Activated effector memory CD4-positive, alpha-beta T cell treated with anti-CD3 and anti-CD28 coated beads, Interleukin-2, amount 50 U/mL, for 16 hours (primary cell): ENCODE results near the gene REG1A.

Experiments
- DNase-seq: peaks from one replicate; pipeline ENCODE4 v3.0.0-alpha.2; 2020

Gene REG1A, protein sequence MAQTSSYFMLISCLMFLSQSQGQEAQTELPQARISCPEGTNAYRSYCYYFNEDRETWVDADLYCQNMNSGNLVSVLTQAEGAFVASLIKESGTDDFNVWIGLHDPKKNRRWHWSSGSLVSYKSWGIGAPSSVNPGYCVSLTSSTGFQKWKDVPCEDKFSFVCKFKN

DNA sequence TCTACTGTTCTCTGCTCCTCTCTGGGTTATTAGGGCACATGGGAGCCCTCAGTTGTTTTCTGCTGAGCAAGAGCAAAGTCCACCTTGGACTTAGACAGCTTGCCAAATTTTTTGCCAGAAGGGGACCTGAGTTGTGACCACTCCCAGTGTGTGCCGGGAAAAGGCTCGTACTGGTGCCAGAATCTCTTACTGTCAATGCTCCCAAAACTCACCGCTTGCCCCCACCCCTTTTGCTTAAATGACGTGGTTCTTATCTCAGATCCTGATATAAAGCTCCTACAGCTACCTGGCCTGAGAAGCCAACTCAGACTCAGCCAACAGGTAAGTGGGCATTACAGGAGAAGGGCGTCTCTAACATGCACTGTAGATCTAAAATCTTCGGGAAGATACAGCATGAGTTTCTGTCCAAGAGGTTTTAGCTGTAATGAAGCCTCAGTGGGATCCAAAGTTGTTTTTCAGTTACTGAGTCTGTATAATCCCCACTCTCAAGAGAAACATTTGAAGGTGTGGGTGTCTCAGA lies at the start of gene REG1A:
Gene REG1A, plus strand, starts transcription at position 295 of the 520 bp plus-strand sequence. CDS start 374 bp downstream, outside the sequence.
- DNase-seq, result no peak

GRCh38 chr2:79071078-79071477 lies 49.2 kb upstream of the REG1A start:
- DNase-seq, result no peak

- no peak for DNase-seq
Measured at GRCh38 chr2:79082987-79083386, 37.3 kb upstream of the REG1A start.

DNA sequence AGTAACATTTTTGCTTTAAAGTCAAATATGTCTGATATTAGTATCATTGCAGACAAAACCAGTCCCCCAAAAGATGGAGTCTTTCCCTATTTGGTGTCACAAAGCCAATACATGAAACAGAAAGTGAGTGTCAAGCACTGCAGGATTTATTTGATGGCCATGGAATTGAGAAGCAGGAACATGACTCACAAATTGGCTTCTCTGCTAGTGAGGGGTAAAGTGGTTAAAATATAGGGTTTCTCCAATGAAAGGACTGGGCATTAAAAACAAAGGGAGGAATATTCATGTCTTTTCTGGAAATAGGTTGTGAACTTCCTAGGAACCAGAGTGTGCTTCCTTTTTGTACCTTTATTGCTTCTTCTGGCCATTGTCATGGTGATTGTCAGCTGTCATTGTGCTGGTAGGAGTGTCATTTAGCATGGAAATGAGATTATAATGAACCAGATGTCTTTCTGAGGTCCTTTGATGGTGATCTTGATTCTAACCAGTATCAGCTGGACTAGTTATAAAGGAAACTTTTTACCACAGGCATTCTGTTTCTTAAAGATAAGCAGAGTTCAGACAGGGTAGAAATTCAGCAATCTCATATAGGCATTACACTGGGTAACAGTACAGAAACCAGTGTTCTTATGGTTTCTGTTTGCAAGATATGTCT lies 36.6 kb upstream of the REG1A start:
- DNase-seq, result no peak

- DNase-seq, result no peak
Measured at GRCh38 chr2:79084495-79085135, 35.7 kb upstream of the REG1A start.

DNA sequence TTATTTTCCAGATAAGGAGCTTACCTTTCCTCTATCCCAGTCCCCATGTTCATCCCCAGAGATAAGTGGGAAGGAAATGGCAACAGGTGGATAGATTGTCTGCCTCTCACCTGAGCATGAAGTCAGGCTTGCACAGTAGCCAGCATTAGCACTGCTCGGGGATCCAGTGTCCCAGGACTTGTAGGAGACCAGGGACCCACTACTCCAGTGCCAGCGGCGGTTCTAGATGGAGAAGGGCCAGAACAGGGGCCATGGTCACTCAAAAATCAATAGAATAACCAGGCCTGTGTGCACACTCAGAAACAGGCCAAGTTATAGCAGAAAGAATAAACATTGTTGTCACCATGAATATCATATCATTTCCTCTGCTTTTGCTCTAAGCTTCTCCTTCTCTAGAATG lies 34.9 kb upstream of the REG1A start:
- no peak for DNase-seq

GRCh38 chr2:79086255-79086654 lies 34.0 kb upstream of the REG1A start:
- no peak for DNase-seq

- DNase-seq, result no peak
Measured at GRCh38 chr2:79087785-79088364, 32.4 kb upstream of the REG1A start, which contains the start of gene REG1B. Gene REG1B (minus strand): TSS chr2:79087993. CDS start chr2:79087612, 381 bp downstream.

- DNase-seq, result no peak
Measured at GRCh38 chr2:79090693-79091092, 29.6 kb upstream of the REG1A start.

- DNase-seq, result no peak
Measured at GRCh38 chr2:79097843-79098242, 22.4 kb upstream of the REG1A start.

DNA sequence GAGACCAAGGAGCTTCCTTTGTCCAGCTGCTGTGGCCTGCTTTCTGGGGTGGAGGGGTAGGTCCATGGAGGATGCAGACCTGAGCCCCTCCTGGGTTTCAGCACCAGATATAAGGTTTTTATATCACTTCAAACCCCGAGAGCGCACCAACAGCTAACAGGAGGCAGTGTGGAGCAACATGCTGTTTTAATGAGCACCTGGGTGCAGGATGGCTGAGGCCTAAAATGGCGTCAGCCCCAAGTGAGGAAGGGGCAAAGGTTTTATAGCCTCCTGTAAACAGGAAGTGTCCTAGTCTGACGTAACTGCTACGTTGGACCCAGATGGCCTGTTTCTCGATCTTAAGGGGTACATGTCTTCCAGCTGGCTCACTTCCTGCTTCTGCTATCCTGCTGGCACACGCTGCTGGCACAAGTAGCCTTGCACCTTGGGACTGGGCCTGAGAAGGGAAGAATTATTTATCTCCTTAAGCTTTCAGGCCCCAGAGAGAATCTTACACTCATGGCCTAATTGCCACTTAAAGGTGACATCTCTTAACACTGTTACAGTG lies 21.1 kb upstream of the REG1A start:
- DNase-seq, result no peak

DNA sequence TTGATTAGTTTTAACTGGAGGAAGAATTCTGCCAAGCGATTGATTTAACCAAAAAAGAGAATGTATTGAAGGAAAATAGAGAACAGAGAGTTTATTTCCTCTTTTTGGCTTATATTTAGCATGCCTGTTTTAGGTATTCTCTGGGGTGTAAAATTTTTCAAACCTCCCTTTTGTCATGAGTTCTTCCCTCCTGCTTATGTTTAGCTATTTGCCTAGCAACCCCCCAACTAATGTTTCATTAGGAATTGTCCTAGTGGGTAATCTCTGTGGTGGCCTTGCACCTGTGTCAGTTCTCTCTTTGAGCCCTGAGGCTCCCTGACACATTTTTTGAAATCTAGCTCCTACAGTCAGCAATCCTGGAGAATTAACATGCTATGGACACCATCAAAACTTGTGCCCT lies 20.0 kb upstream of the REG1A start:
- no peak for DNase-seq

DNA sequence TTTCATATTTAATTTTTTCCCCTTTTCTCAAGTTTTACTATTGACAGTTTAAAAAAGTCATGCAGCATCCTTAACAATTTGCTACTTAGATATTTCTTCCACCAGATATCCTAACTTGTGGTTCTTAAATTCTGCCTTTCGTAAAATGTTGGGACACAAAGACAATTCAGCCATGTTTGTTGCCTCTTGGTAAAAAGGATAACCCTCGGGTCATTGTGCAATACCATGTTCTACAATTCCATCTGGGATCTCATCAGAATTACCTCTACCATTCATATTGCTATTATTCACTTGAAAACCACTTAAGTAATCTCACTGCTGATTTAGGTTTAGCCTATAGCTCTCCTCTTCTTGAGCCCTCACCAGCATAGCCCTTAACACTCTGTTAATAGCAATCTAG lies 19.3 kb upstream of the REG1A start:
- no peak for DNase-seq

GRCh38 chr2:79103214-79103613 lies 17.1 kb upstream of the REG1A start:
- DNase-seq, result no peak

GRCh38 chr2:79105259-79105658 lies 15.0 kb upstream of the REG1A start:
- DNase-seq, result no peak

GRCh38 chr2:79112269-79112668 lies 8.0 kb upstream of the REG1A start:
- no peak for DNase-seq

- DNase-seq, result no peak
Measured at GRCh38 chr2:79114797-79115494, 5.3 kb upstream of the REG1A start.

DNA sequence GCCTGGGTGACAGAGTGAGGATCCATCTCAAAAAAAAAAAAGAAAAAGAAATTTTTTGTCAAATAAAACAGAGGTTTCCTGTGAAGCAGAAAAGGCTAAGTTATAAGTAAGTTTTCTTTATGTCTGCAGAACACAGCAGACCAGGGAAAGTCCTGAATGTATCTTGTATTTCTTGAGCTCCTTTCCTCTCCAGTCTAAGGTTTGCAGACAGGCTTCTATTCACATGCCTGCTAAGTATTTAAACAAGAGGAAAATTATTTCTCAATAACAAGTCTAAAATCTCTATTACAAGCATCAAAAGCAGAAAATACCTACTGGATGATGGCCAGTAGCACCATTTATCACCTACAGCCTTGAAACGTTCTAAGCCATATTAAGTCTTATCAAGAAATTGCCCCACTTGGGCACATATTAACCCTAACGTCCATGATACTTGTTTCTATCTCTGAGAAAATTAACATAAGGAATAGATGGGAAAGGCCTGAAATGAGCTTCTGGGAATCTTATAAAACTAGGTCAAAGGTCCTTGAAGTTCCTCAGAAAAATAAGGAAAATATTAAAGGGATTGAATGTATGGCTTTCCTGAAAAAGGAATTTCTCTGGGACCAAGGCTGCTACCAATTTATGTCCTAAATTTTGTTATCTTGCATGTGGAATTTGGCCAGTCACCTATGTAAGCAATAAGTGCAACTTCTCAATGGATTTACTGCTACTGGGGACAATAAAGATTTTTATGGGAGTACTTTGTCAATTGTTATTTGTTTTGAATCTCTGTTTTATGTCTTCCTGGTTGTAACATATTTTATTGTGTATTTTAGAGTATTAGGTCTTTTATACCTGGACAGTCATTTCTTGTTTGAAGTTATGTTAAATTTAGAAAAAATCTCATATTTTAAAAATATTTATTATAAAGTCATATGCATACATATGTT lies 3.0 kb upstream of the REG1A start:
- DNase-seq, result no peak

DNA sequence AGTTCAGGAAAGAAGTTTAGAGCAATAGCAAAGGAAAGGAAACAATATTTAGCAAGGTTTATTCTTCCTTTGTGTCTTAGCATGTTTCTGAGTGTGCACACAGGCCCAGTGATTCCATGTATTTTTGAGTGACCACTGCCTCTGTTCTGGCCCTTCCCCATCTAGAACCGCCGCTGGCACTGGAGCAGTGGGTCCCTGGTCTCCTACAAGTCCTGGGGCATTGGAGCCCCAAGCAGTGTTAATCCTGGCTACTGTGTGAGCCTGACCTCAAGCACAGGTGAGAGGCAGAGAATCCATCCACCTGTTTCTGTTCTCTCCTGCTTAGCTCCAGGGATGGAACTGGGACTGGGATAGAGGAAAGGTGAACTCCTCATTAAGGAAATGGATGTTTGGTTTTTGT lies 2.4 kb downstream of the REG1A start:
- DNase-seq, result no peak

GRCh38 chr2:79124907-79125720 lies 4.8 kb downstream of the REG1A start:
- no peak for DNase-seq

- no peak for DNase-seq
Measured at GRCh38 chr2:79125721-79125985, 5.4 kb downstream of the REG1A start.
